Immature natural killer cell (primary cell): ENCODE measurements around the gene SULT1A3. TPM values are rescaled to one million over a fixed set of nuclear protein-coding genes. Genes with fewer than 3 reads are reported as not detected.
A peak's percentile ranks its signal among the peaks of the same experiment; 100 is the strongest.
"Not testable (repeated sequence)": the region's sequence is repeated elsewhere in the genome, so short reads cannot be mapped to it uniquely, and the experiment has no call there.

Experiments
- DNase-seq, 3 donors: peaks; one replicate each; pipeline ENCODE4 v3.0.0; 2022; ENCODE audit warnings: mixed read lengths in 1 of 3
- H3K27ac Mint-ChIP-seq, 6 donors: one replicate each; pipeline ENCODE4 v1.8.0; 2020; ENCODE audit warnings: mixed read lengths in 6 of 6, mild to moderate bottlenecking in 5 of 6, inconsistent platforms in 4 of 6, moderate library complexity in 3 of 6
- H3K27me3 Mint-ChIP-seq, 3 donors: one replicate each; pipeline ENCODE4 v1.8.0; 2020 to 2021; ENCODE audit warnings: low read depth in 3 of 3, mild to moderate bottlenecking in 3 of 3, mixed read lengths in 3 of 3, moderate library complexity in 3 of 3, inconsistent platforms in 1 of 3
- H3K36me3 Mint-ChIP-seq, 3 donors: one replicate each; pipeline ENCODE4 v1.8.0; 2020; ENCODE audit warnings: mixed read lengths in 3 of 3, inconsistent platforms in 2 of 3, mild to moderate bottlenecking in 2 of 3
- H3K4me1 Mint-ChIP-seq, 2 donors: one replicate each; pipeline ENCODE4 v1.8.0; 2020; ENCODE audit warnings: inconsistent platforms in 2 of 2, mild to moderate bottlenecking in 2 of 2, mixed read lengths in 2 of 2, moderate library complexity in 1 of 2
- H3K4me3 Mint-ChIP-seq, 5 donors: one replicate each; pipeline ENCODE4 v1.8.0; 2020; ENCODE audit warnings: mild to moderate bottlenecking in 5 of 5, mixed read lengths in 5 of 5, inconsistent platforms in 3 of 5, moderate library complexity in 3 of 5
- H3K9me3 Mint-ChIP-seq, 6 donors: one replicate each; pipeline ENCODE4 v1.8.0; 2020; ENCODE audit warnings: mild to moderate bottlenecking in 6 of 6, mixed read lengths in 6 of 6, inconsistent platforms in 4 of 6, moderate library complexity in 3 of 6
- polyA plus RNA-seq, 3 donors: library from polyadenylated mRNA; unstranded; fragments of 300-500 nt; fragmentation: Illumina TruSeq; gene quantifications; one replicate each; pipeline ENCODE4 v1.2.3, GENCODE V29; 2021

Gene SULT1A3
- polyA plus RNA-seq, 3 donors from 2014 or later = 1.4 to 3.1 (median 2.7) TPM

- H3K27me3 Mint-ChIP-seq, H3K36me3 Mint-ChIP-seq, H3K27ac Mint-ChIP-seq, H3K4me3 Mint-ChIP-seq, H3K4me1 Mint-ChIP-seq, H3K9me3 Mint-ChIP-seq: not testable (repeated sequence)
- peak in 2 of 3 donors; percentile 13 to 20 for DNase-seq
These were observed 4.7 kb upstream of the SULT1A3 start for GRCh38 chr16:30194172-30194925.

GRCh38 chr16:30197001-30197400, 2.1 kb upstream of the SULT1A3 start:
- H3K36me3 Mint-ChIP-seq, H3K9me3 Mint-ChIP-seq, H3K4me3 Mint-ChIP-seq, H3K4me1 Mint-ChIP-seq, H3K27me3 Mint-ChIP-seq, H3K27ac Mint-ChIP-seq, DNase-seq: not testable (repeated sequence)

- not testable (repeated sequence) for DNase-seq, H3K9me3 Mint-ChIP-seq, H3K36me3 Mint-ChIP-seq, H3K4me1 Mint-ChIP-seq, H3K4me3 Mint-ChIP-seq, H3K27me3 Mint-ChIP-seq, H3K27ac Mint-ChIP-seq
These were observed 721 bp downstream of the SULT1A3 start for GRCh38 chr16:30199608-30200343.

GRCh38 chr16:30205541-30206236, 6.6 kb downstream of the SULT1A3 start:
- not testable (repeated sequence) for H3K9me3 Mint-ChIP-seq, H3K4me1 Mint-ChIP-seq, H3K27ac Mint-ChIP-seq, H3K4me3 Mint-ChIP-seq, DNase-seq, H3K36me3 Mint-ChIP-seq, H3K27me3 Mint-ChIP-seq

GRCh38 chr16:30206252-30206651, 7.2 kb downstream of the SULT1A3 start:
- H3K27me3 Mint-ChIP-seq, H3K4me1 Mint-ChIP-seq, DNase-seq, H3K4me3 Mint-ChIP-seq, H3K27ac Mint-ChIP-seq, H3K36me3 Mint-ChIP-seq, H3K9me3 Mint-ChIP-seq: not testable (repeated sequence)

GRCh38 chr16:30207063-30207704, 8.1 kb downstream of the SULT1A3 start:
- not testable (repeated sequence) for H3K9me3 Mint-ChIP-seq, H3K36me3 Mint-ChIP-seq, DNase-seq, H3K4me1 Mint-ChIP-seq, H3K27me3 Mint-ChIP-seq
- peak overlapping the region in 1 of 5 donors; percentile 29 for H3K4me3 Mint-ChIP-seq
- H3K27ac Mint-ChIP-seq = peak overlapping the region in 1 of 6 donors; percentile 45

- not testable (repeated sequence) for H3K36me3 Mint-ChIP-seq, H3K9me3 Mint-ChIP-seq, DNase-seq, H3K27me3 Mint-ChIP-seq, H3K4me1 Mint-ChIP-seq
- Mint-ChIP-seq H3K4me3 (peak overlapping the region in 1 of 5 donors; percentile 64), H3K27ac (peak overlapping the region in 1 of 6 donors; percentile 62)
These were observed 10.0 kb downstream of the SULT1A3 start for GRCh38 chr16:30209032-30209431.

- not testable (repeated sequence) for H3K9me3 Mint-ChIP-seq, H3K27ac Mint-ChIP-seq, H3K4me1 Mint-ChIP-seq, H3K4me3 Mint-ChIP-seq, H3K36me3 Mint-ChIP-seq, H3K27me3 Mint-ChIP-seq, DNase-seq
These were observed 12.4 kb downstream of the SULT1A3 start for GRCh38 chr16:30211414-30211813.

- DNase-seq, H3K4me3 Mint-ChIP-seq, H3K4me1 Mint-ChIP-seq, H3K27ac Mint-ChIP-seq, H3K9me3 Mint-ChIP-seq, H3K36me3 Mint-ChIP-seq, H3K27me3 Mint-ChIP-seq: not testable (repeated sequence)
These were observed 18.0 kb downstream of the SULT1A3 start for GRCh38 chr16:30217082-30217481.

GRCh38 chr16:30248379-30248778, 49.3 kb downstream of the SULT1A3 start, which contains the start of gene NPIPB13:
Gene NPIPB13, minus strand, starts transcription at chr16:30248479. Its CDS starts 2,906 bp downstream, at chr16:30245573.
- not testable (repeated sequence) for H3K27me3 Mint-ChIP-seq

More at GRCh38 chr16:30248379-30248778, 49.3 kb downstream of the SULT1A3 start, which contains the start of gene NPIPB13:
- H3K36me3 Mint-ChIP-seq, H3K4me3 Mint-ChIP-seq, H3K9me3 Mint-ChIP-seq, H3K27ac Mint-ChIP-seq, DNase-seq, H3K4me1 Mint-ChIP-seq: not testable (repeated sequence)

Other genes starting within 250 kb of the SULT1A3 start
- gene TMEM219, start 237.2 kb upstream of the SULT1A3 start, polyA plus RNA-seq = 100 to 1,000 TPM; 157 to 243 (median 216) TPM
- 10 to 100 TPM in 1 of 3 donors, 1 to 10 TPM in 2; 2.1 to 10.7 (median 3.0) TPM for gene TAOK2, start 225.4 kb upstream of the SULT1A3 start, polyA plus RNA-seq
- gene HIRIP3, start 203.6 kb upstream of the SULT1A3 start, polyA plus RNA-seq = 10 to 100 TPM; 14.1 to 23.5 (median 18.9) TPM
- 1 to 10 TPM; 7.4 to 7.9 (median 7.7) TPM for gene INO80E, start 203.0 kb upstream of the SULT1A3 start, polyA plus RNA-seq
- not detected for gene DOC2A, start 188.2 kb upstream of the SULT1A3 start, polyA plus RNA-seq
- not detected for gene C16orf92, start 176.1 kb upstream of the SULT1A3 start, polyA plus RNA-seq
- gene TLCD3B, start 168.0 kb upstream of the SULT1A3 start, polyA plus RNA-seq = not detected
- 1,000 to 10,000 TPM in 2 of 3 donors, 100 to 1,000 TPM in 1; 741 to 1,156 (median 1,018) TPM for gene ALDOA, start 133.5 kb upstream of the SULT1A3 start, polyA plus RNA-seq
- gene PPP4C, start 123.3 kb upstream of the SULT1A3 start, polyA plus RNA-seq = 100 to 1,000 TPM; 244 to 365 (median 317) TPM
- gene TBX6, start 107.3 kb upstream of the SULT1A3 start, polyA plus RNA-seq = not detected
- 100 to 1,000 TPM; 248 to 354 (median 284) TPM for gene YPEL3, start 103.0 kb upstream of the SULT1A3 start, polyA plus RNA-seq
- gene GDPD3, start 85.7 kb upstream of the SULT1A3 start, polyA plus RNA-seq = not detected
- gene MAPK3, start 76.0 kb upstream of the SULT1A3 start, polyA plus RNA-seq = 1 to 10 TPM; 4.3 to 6.4 (median 5.8) TPM
- 1,000 to 10,000 TPM; 1,282 to 1,713 (median 1,680) TPM for gene CORO1A, start 15.7 kb upstream of the SULT1A3 start, polyA plus RNA-seq
- 100 to 1,000 TPM; 141 to 239 (median 203) TPM for gene BOLA2B, start 5.6 kb upstream of the SULT1A3 start, polyA plus RNA-seq
- 100 to 1,000 TPM in 1 of 3 donors, 10 to 100 TPM in 2; 91.2 to 113 (median 99.6) TPM for gene SLX1A, start 5.4 kb upstream of the SULT1A3 start, polyA plus RNA-seq
- gene NPIPB13, start 49.2 kb downstream of the SULT1A3 start, polyA plus RNA-seq = under 1 TPM in 1 of 3 donors, not detected in 2; 0.43 TPM
- 10 to 100 TPM; 39.9 to 54.3 (median 42.9) TPM for gene CD2BP2, start 156.1 kb downstream of the SULT1A3 start, polyA plus RNA-seq
- 10 to 100 TPM in 2 of 3 donors, 1 to 10 TPM in 1; 9.5 to 18.5 (median 10.1) TPM for gene TBC1D10B, start 171.2 kb downstream of the SULT1A3 start, polyA plus RNA-seq
- gene MYL11, start 175.5 kb downstream of the SULT1A3 start, polyA plus RNA-seq = 10 to 100 TPM; 10.9 to 22.2 (median 18.7) TPM
- 100 to 1,000 TPM; 155 to 213 (median 161) TPM for gene SEPTIN1, start 183.3 kb downstream of the SULT1A3 start, polyA plus RNA-seq
- 1 to 10 TPM; 4.2 to 9.3 (median 5.7) TPM for gene ZNF48, start 196.2 kb downstream of the SULT1A3 start, polyA plus RNA-seq
- 1 to 10 TPM in 2 of 3 donors, not detected in 1; 2.8 to 3.2 TPM for gene ZNF771, start 208.4 kb downstream of the SULT1A3 start, polyA plus RNA-seq
- gene DCTPP1, start 230.8 kb downstream of the SULT1A3 start, polyA plus RNA-seq = 100 to 1,000 TPM in 1 of 3 donors, 10 to 100 TPM in 2; 64.5 to 101 (median 73.3) TPM
- 10 to 100 TPM; 63.6 to 92.2 (median 80.3) TPM for gene SEPHS2, start 246.6 kb downstream of the SULT1A3 start, polyA plus RNA-seq